Measurements from ENCODE around the gene TESPA1.

TESPA1 gene

DNA sequence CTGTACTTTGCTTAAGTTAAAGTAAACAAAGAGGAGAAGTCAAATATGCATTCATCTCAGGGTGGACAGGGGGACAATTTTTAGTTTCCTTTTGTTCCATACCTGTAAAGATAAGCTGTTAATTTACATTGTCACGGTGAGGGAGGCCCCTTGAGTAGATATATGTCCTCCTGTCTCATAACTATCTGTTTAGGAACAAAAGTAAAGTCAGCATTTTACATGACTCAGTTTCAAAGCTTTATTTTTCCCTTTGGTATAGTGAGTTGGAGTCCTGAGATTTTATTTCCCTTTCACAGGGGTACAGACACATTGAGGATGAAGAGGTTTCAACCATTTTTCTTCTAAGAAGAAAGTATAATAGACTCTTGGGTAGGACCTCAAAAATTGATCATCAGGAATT is 50.1 kb downstream of the TESPA1 start:
- in situ Hi-C loops (cut with HindIII; ENCODE audit: low pct_unique_long_range_greater_than_20kb, low sequenced_read_pairs) = no loop called here
- no peak for DNase-seq (ENCODE audit: low read depth in 1 of 2, low spot score in 1 of 2)
- TF ChIP-seq JUND (IDR thresholded peaks at IDR 0.05; ENCODE audit: low read depth) = no peak

DNA sequence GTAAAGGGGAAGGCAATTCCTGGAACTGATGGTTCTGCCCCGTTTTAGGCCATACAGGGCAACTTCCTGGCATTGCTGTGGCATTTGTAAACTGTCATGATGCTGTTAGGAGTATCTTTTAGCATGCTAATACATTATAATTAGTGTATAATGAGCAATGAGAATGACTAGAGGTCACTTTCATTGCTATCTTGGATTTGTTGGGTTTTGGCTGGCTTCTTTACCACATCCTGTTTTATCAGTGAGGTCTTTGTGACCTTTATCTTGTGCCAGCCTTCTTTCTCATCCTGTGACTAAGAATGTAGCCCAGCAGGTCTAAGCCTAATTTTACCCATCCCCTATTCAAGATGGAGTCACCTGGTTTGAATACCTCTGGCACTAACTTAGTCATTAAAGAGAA is 51.2 kb downstream of the TESPA1 start:
- in situ Hi-C loops (cut with HindIII; ENCODE audit: low pct_unique_long_range_greater_than_20kb, low sequenced_read_pairs) = no loop called here
- no peak for TF ChIP-seq JUND (IDR thresholded peaks at IDR 0.05; ENCODE audit: low read depth)
- DNase-seq (ENCODE audit: low read depth in 1 of 2, low spot score in 1 of 2) = peak in 1 of 2 experiments; percentile 46

DNA sequence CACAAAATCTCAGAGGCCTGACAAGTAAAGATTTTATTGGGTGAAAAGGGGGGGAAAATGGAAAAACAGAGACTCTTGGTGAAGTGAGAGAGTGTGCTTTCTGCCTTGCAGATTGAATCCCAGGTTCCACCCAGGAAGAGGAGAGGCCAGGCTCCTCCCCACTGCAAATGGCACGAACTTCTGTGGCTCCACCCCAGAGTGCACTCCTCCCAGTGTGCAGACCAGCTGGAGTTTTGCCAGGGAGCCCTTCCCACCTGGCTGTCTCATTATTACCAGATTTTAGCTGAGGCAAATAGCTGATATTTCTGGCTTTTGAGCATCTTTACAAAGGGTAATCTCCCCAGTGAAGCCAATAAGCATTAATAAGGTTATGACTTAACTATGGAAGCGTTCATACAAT is 51.9 kb downstream of the TESPA1 start:
- in situ Hi-C loops (cut with HindIII; ENCODE audit: low pct_unique_long_range_greater_than_20kb, low sequenced_read_pairs) = no loop called here
- peak in 1 of 2 experiments; percentile 20 for DNase-seq (ENCODE audit: low read depth in 1 of 2, low spot score in 1 of 2)

DNA sequence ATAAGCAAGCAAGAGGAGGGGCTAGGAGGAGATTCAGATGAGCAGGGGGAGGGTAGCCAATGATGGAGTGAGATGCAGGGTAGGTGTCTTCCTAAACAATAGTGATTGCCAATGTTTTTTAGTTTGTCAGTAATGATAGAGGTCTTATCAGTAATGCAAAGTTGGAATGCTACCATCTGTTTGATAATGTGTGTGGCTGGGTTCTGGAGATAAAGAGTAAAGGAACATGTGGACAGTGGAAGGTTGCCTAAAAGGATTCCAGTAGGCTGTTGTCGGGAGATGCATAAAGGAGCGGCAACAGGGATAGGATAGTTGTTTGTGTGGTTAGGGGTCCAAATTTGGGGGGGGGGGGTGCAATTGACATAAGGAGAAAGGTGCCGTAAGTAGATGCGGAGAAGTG is 52.5 kb downstream of the TESPA1 start:
- no peak for TF ChIP-seq JUND (IDR thresholded peaks at IDR 0.05; ENCODE audit: low read depth)
- DNase-seq (ENCODE audit: low read depth in 1 of 2, low spot score in 1 of 2) = no peak
- in situ Hi-C loops (cut with HindIII; ENCODE audit: low pct_unique_long_range_greater_than_20kb, low sequenced_read_pairs) = no loop called here

More for the DNA sequence above, 51.9 kb downstream of the TESPA1 start:
- no peak for TF ChIP-seq JUND (IDR thresholded peaks at IDR 0.05; ENCODE audit: low read depth)

DNA sequence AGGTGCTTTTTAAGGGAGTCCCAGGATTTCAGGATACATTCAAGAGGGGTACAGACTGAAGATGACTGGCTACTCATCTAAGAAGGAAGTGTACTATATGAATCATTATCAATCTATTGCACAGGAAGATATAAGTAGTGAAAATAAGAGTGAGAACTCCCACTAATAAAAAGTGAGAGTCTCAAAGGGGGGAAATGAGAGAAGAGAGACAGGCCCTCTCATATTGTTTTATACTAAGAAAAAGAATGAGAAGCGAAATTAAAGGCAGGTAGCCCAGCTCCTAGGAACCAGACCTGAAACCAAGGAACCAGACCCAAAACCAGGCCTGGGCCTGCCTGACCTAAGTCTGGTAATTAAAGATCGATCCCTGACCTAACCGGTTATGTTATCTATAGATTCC is 54.6 kb downstream of the TESPA1 start:
- no peak for DNase-seq (ENCODE audit: low read depth in 1 of 2, low spot score in 1 of 2)
- TF ChIP-seq JUND (IDR thresholded peaks at IDR 0.05; ENCODE audit: low read depth) = no peak
- in situ Hi-C loops (cut with HindIII; ENCODE audit: low pct_unique_long_range_greater_than_20kb, low sequenced_read_pairs) = no loop called here

DNA sequence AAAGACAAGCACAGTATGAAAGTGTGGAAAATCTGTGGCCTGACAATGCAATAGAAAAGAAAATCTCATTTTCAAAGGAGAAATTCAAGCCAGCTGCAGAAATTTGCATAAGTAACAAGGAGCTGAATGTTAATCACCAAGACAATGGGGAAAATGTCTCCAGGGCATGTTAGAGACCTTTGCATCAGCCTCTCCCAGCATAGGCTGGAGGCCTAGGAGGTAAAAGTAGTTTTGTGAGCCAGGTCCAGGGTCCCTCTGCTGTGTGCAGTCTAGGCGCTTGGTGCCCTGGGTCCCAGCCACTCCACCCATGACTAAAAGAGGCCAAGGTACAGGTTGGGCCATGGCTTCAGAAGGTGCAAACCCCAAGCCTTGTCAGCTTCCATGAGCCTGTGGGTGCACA is 58.3 kb downstream of the TESPA1 start:
- in situ Hi-C loops (cut with HindIII; ENCODE audit: low pct_unique_long_range_greater_than_20kb, low sequenced_read_pairs) = no loop called here
- no peak for TF ChIP-seq JUND (IDR thresholded peaks at IDR 0.05; ENCODE audit: low read depth)
- no peak for DNase-seq (ENCODE audit: low read depth in 1 of 2, low spot score in 1 of 2)

DNA sequence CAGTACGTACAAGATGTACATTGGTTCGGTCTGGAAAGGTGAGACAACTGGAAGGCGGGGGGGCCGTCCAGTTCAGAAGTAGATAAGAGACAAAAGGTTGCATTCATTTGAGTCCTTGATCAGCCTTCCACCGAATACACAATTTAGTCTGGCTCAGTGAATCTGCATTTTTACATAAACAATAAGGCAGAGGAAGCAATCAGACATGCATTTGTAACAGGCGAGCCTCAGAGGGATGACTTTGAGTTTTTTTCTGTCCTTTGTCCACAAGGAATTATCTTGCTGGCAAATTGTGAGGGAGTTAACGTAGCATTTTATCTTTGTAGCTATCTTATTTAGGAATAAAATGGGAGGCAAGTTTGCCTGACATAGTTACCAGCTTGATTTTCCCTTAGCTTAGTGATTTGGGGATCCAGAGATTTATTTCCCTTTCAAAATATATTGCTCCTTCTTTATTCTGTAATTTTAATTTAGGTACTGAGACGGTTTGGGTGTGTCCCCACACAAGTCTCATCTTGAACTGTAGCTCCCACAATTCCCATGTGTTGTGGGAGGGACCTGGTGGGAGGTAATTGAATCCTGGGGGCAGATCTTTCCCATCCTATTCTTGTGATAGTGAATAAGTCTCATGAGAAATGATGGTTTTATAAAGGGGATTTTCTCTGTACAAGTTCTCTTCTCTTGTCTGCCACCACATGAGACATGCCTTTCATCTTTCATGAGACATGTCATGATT is 59.4 kb downstream of the TESPA1 start:
- DNase-seq (ENCODE audit: low read depth in 1 of 2, low spot score in 1 of 2) = no peak
- no peak for TF ChIP-seq JUND (IDR thresholded peaks at IDR 0.05; ENCODE audit: low read depth)
- in situ Hi-C loops (cut with HindIII; ENCODE audit: low pct_unique_long_range_greater_than_20kb, low sequenced_read_pairs) = no loop called here

DNA sequence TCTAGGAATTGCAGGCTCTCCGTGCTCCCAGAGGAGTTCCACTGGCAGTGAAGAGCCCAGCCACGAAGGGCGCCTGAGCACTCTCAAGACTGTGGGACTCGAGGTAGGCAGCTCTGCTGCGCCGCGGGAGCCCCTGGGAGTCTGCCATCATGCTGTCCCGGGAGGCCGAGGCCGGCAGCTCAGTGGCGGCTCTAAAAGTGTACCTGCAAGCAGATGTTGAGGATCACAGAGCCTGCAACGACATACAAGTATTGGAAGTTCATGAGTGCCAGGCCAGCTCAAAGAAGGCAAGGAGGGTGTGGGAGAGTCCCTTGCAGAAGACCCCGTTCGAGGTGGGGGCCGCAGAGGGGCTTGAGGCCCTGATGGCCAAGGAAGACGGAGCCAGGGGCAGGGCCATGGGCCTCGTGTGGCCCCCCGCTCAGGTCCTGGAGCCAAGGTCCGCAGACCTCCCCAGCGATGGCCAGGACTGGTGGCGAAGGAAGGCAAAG is 67.5 kb downstream of the TESPA1 start:
- no peak for DNase-seq (ENCODE audit: low read depth in 1 of 2, low spot score in 1 of 2)
- no peak for TF ChIP-seq JUND (IDR thresholded peaks at IDR 0.05; ENCODE audit: low read depth)
- in situ Hi-C loops (cut with HindIII; ENCODE audit: low pct_unique_long_range_greater_than_20kb, low sequenced_read_pairs) = no loop called here
